ENCODE data around the gene SEBOX. TPM values are rescaled to one million over a fixed set of nuclear protein-coding genes. Genes with fewer than 3 reads are reported as not detected.
A peak's percentile ranks its signal among the peaks of the same experiment; 100 is the strongest.

Gene SEBOX
- polyA plus RNA-seq, 3 donors, result not detected

DNA sequence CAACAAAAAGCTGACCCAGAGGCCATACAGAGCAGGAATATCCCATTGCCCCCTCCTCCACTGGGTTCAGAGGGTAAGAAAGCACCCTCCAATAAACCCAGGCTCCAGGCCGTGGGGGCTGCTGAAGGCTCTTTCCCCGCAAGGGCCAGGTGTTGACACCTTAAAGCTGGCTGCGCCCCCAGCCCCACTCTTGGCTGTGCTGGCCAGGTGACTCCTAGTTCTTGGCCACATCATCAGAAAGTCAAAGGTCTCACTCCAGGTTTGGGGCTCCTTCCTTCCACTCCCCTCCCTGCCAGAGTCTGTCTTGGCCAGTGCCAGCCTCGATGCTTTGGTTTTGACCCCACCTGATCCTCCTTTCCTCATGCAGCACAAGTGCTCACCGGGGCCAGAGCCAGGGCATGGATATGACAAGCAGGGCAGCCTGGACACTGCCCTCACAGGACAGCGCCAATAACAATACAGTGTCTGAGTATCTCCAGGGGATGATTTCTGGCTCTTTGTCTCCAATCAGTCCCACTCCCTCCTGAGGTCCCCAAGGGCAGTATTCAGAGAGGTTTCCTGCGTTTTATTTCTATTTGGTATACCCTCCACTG is 32.8 kb upstream of the SEBOX start:
- Histone ChIP-seq H3K4me2 (replicated peaks; ENCODE audit: extremely low read depth, low read length, poor library complexity, severe bottlenecking) (no peak overlapping the region), H3K27me3 (ENCODE audit: control insufficient read depth in 2 of 2, insufficient read depth in 2 of 2, low read length in 2 of 2) (no peaks in the 10 kb centered on the region), H3K27ac (ENCODE audit: low read depth in 1 of 2, low read length in 2 of 2) (no peak overlapping the region), H3K79me2 (ENCODE audit: insufficient read depth, low read length) (no peaks in the 10 kb centered on the region), H3K36me3 (replicated peaks in 1 of 2; ENCODE audit: control insufficient read depth in 1 of 2, insufficient read depth in 2 of 2, low read length in 2 of 2) (peaks cover 8 to 63% of the 10 kb centered on the region in 2 donors), H3K4me1 (ENCODE audit: control insufficient read depth in 1 of 2, insufficient read depth in 2 of 2, low read length in 2 of 2) (peaks cover 1 to 11% of the 10 kb centered on the region in 2 donors), H3K4me3 (replicated peaks in 1 of 3; ENCODE audit: low read depth in 2 of 3, low read length in 3 of 3) (no peak overlapping the region), H2AFZ (ENCODE audit: insufficient read depth, low read depth, low read length, poor library complexity, severe bottlenecking) (no peak overlapping the region), H3K9me3 (replicated peaks in 1 of 2; ENCODE audit: control insufficient read depth in 1 of 2, insufficient read depth in 1 of 2, low read length in 2 of 2) (no peaks in the 10 kb centered on the region), H4K20me1 (ENCODE audit: insufficient read depth, low read length) (no peaks in the 10 kb centered on the region), H3K9ac (ENCODE audit: insufficient read depth, low read length, poor library complexity, severe bottlenecking) (no peak overlapping the region)
- Mint-ChIP-seq H3K9me3 (no peaks in the 10 kb centered on the region), H3K27ac (peak overlapping the region in 5 of 7 donors; percentile 18 to 77 (median 70)), H3K27me3 (ENCODE audit: low read depth in 3 of 3) (peaks cover 2% of the 10 kb centered on the region in 3 donors), H3K4me1 (peaks cover 15% of the 10 kb centered on the region), H3K4me3 (no peak overlapping the region), H3K36me3 (peaks cover 39 to 55% of the 10 kb centered on the region in 2 donors)
- intact Hi-C loops (cut with micrococcal nuclease), result no loop called here
- no peak for DNase-seq
- WGBS (ENCODE audit: insufficient coverage), result 94% methylated on average over 5 of the region's 7 CpGs
- TF ChIP-seq, protein P1, sequence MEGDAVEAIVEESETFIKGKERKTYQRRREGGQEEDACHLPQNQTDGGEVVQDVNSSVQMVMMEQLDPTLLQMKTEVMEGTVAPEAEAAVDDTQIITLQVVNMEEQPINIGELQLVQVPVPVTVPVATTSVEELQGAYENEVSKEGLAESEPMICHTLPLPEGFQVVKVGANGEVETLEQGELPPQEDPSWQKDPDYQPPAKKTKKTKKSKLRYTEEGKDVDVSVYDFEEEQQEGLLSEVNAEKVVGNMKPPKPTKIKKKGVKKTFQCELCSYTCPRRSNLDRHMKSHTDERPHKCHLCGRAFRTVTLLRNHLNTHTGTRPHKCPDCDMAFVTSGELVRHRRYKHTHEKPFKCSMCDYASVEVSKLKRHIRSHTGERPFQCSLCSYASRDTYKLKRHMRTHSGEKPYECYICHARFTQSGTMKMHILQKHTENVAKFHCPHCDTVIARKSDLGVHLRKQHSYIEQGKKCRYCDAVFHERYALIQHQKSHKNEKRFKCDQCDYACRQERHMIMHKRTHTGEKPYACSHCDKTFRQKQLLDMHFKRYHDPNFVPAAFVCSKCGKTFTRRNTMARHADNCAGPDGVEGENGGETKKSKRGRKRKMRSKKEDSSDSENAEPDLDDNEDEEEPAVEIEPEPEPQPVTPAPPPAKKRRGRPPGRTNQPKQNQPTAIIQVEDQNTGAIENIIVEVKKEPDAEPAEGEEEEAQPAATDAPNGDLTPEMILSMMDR (IDR thresholded peaks at IDR 0.05), result no peak

- Histone ChIP-seq H3K79me2 (ENCODE audit: insufficient read depth, low read length) (no peaks in the 10 kb centered on the region), H3K27ac (ENCODE audit: low read depth in 1 of 2, low read length in 2 of 2) (no peak overlapping the region), H3K4me3 (replicated peaks in 1 of 3; ENCODE audit: low read depth in 2 of 3, low read length in 3 of 3) (no peak overlapping the region), H3K9me3 (replicated peaks in 1 of 2; ENCODE audit: control insufficient read depth in 1 of 2, insufficient read depth in 1 of 2, low read length in 2 of 2) (no peaks in the 10 kb centered on the region), H3K4me2 (replicated peaks; ENCODE audit: extremely low read depth, low read length, poor library complexity, severe bottlenecking) (no peak overlapping the region), H2AFZ (ENCODE audit: insufficient read depth, low read depth, low read length, poor library complexity, severe bottlenecking) (no peak overlapping the region), H4K20me1 (ENCODE audit: insufficient read depth, low read length) (no peaks in the 10 kb centered on the region), H3K9ac (ENCODE audit: insufficient read depth, low read length, poor library complexity, severe bottlenecking) (no peak overlapping the region), H3K27me3 (ENCODE audit: control insufficient read depth in 2 of 2, insufficient read depth in 2 of 2, low read length in 2 of 2) (no peaks in the 10 kb centered on the region), H3K36me3 (replicated peaks in 1 of 2; ENCODE audit: control insufficient read depth in 1 of 2, insufficient read depth in 2 of 2, low read length in 2 of 2) (peaks cover 13 to 68% of the 10 kb centered on the region in 2 donors), H3K4me1 (ENCODE audit: control insufficient read depth in 1 of 2, insufficient read depth in 2 of 2, low read length in 2 of 2) (peaks cover 0 to 6% of the 10 kb centered on the region in 2 donors)
- peaks cover 39 to 58% of the 10 kb centered on the region in 2 donors for H3K36me3 Mint-ChIP-seq
- WGBS (ENCODE audit: insufficient coverage), result 100% methylated on average over 2 of the region's 3 CpGs
- H3K27ac Mint-ChIP-seq, result no peak overlapping the region
- intact Hi-C loops (cut with micrococcal nuclease), result no loop called here
- H3K9me3 Mint-ChIP-seq, result no peaks in the 10 kb centered on the region
- TF ChIP-seq, protein P1 (IDR thresholded peaks at IDR 0.05), result no peak
- peaks cover 2% of the 10 kb centered on the region in 3 donors for H3K27me3 Mint-ChIP-seq (ENCODE audit: low read depth in 3 of 3)
- H3K4me1 Mint-ChIP-seq, result peaks cover 14% of the 10 kb centered on the region
- no peak overlapping the region for H3K4me3 Mint-ChIP-seq
- DNase-seq, result no peak
Observed at GRCh38 chr17:28397275-28397674, 32.3 kb upstream of the SEBOX start.

Measured in CD14-positive monocyte (primary cell).